H9 (cell line): Measurements from ENCODE around the gene ARSG. TPM values are rescaled to one million over a fixed set of nuclear protein-coding genes. Genes with fewer than 3 reads are reported as not detected.
"Not testable (repeated sequence)": the region's sequence is repeated elsewhere in the genome, so short reads cannot be mapped to it uniquely, and the experiment has no call there.

Experiments
- DNase-seq: peaks from one replicate; pipeline ENCODE4 v3.0.0-alpha.2; 2017
- H2AFZ ChIP-seq: one replicate; pipeline ENCODE4 v1.6.1; 2013; ENCODE audit warnings: mild to moderate bottlenecking, low read length, control low read depth, moderate library complexity
- H2AK5ac ChIP-seq: 2 replicates; pipeline ENCODE4 v1.6.1; 2013; ENCODE audit warnings: low read length, control low read depth, mixed read lengths; ENCODE audit not compliant: insufficient read length
- H2BK120ac ChIP-seq: one replicate; pipeline ENCODE4 v1.6.1; 2013; ENCODE audit warnings: low read depth, mild to moderate bottlenecking, low read length, control low read depth, inconsistent platforms; ENCODE audit not compliant: poor library complexity, severe bottlenecking
- H2BK12ac ChIP-seq: 2 replicates; pipeline ENCODE4 v1.6.1; 2013; ENCODE audit warnings: low read length, control low read depth, mixed read lengths, low read depth; ENCODE audit not compliant: insufficient read length
- H2BK15ac ChIP-seq: 2 replicates; pipeline ENCODE4 v1.6.1; 2013; ENCODE audit warnings: low read depth, low read length, control low read depth
- H2BK20ac ChIP-seq: one replicate; pipeline ENCODE4 v1.6.1; 2013; ENCODE audit warnings: low read depth, mild to moderate bottlenecking, low read length, control low read depth, inconsistent platforms; ENCODE audit not compliant: poor library complexity, severe bottlenecking
- H2BK5ac ChIP-seq: 2 replicates; pipeline ENCODE4 v1.6.1; 2013; ENCODE audit warnings: low read length, control low read depth, mixed read lengths; ENCODE audit not compliant: insufficient read length
- H3K14ac ChIP-seq: 2 replicates; pipeline ENCODE4 v1.6.1; 2013; ENCODE audit warnings: low read length, control low read depth; ENCODE audit not compliant: insufficient read depth
- H3K18ac ChIP-seq: 2 replicates; pipeline ENCODE4 v1.6.1; 2013; ENCODE audit warnings: low read depth, mild to moderate bottlenecking, mixed read lengths, low read length, control low read depth; ENCODE audit not compliant: insufficient read length
- H3K23ac ChIP-seq: 2 replicates; pipeline ENCODE4 v1.6.1; 2013; ENCODE audit warnings: low read length, control low read depth, mixed read lengths, low read depth; ENCODE audit not compliant: insufficient read length
- H3K23me2 ChIP-seq: 2 replicates; pipeline ENCODE4 v1.6.1; 2013; ENCODE audit warnings: low read depth, mild to moderate bottlenecking, mixed read lengths, low read length, control low read depth; ENCODE audit not compliant: insufficient read length, poor library complexity, severe bottlenecking
- H3K27ac ChIP-seq: 2 replicates; pipeline ENCODE4 v1.5.1; 2013; ENCODE audit warnings: low read length, control low read depth, mixed read lengths, low read depth; ENCODE audit not compliant: insufficient read length
- H3K27me3 ChIP-seq: 2 replicates; pipeline ENCODE4 v1.6.1; 2013; ENCODE audit warnings: low read length, control low read depth, inconsistent platforms; ENCODE audit not compliant: insufficient read depth
- H3K4ac ChIP-seq: 2 replicates; pipeline ENCODE4 v1.6.1; 2013; ENCODE audit warnings: low read depth, mild to moderate bottlenecking, control low read depth, inconsistent platforms, low read length, moderate library complexity
- H3K4me1 ChIP-seq: 2 replicates; pipeline ENCODE4 v1.6.1; 2013; ENCODE audit warnings: low read length, control low read depth, inconsistent platforms; ENCODE audit not compliant: insufficient read depth
- H3K4me2 ChIP-seq: 2 replicates; pipeline ENCODE4 v1.6.1; 2013; ENCODE audit warnings: low read length, control low read depth, mixed read lengths; ENCODE audit not compliant: insufficient read length, insufficient read depth
- H3K56ac ChIP-seq: 2 replicates; pipeline ENCODE4 v1.6.1; 2013; ENCODE audit warnings: low read depth, mild to moderate bottlenecking, mixed read lengths, low read length, control low read depth; ENCODE audit not compliant: insufficient read length
- H3K79me1 ChIP-seq: 2 replicates; pipeline ENCODE4 v1.6.1; 2013; ENCODE audit warnings: low read depth, mild to moderate bottlenecking, moderate library complexity, low read length, control low read depth, inconsistent platforms; ENCODE audit not compliant: insufficient read depth, poor library complexity, severe bottlenecking
- H3K79me2 ChIP-seq: 2 replicates; pipeline ENCODE4 v1.6.1; 2013; ENCODE audit warnings: low read length, control low read depth, inconsistent platforms; ENCODE audit not compliant: insufficient read depth
- H3K9ac ChIP-seq: 2 replicates; pipeline ENCODE4 v1.6.1; 2013; ENCODE audit warnings: low read length, control low read depth, mixed read lengths; ENCODE audit not compliant: insufficient read length; ENCODE audit errors: extremely low read depth
- H3K9me3 ChIP-seq: one replicate; pipeline ENCODE4 v1.6.1; 2013; ENCODE audit warnings: low read depth, low read length, inconsistent platforms; ENCODE audit not compliant: control insufficient read depth
- H3T11ph ChIP-seq: one replicate; pipeline ENCODE4 v1.6.1; 2013; ENCODE audit warnings: mild to moderate bottlenecking, low read length, control low read depth, inconsistent platforms
- H4K20me1 ChIP-seq: one replicate; pipeline ENCODE4 v1.6.1; 2013; ENCODE audit not compliant: control insufficient read depth, insufficient read length, insufficient read depth
- H4K5ac ChIP-seq: 2 replicates; pipeline ENCODE4 v1.6.1; 2013; ENCODE audit warnings: low read depth, mild to moderate bottlenecking, mixed read lengths, low read length, control low read depth; ENCODE audit not compliant: insufficient read length
- H4K8ac ChIP-seq: replicated peaks from 2 replicates; pipeline ENCODE4 v1.6.1; 2013; ENCODE audit warnings: low read length, control low read depth, mixed read lengths, low read depth; ENCODE audit not compliant: insufficient read length
- H4K91ac ChIP-seq: 2 replicates; pipeline ENCODE4 v1.6.1; 2013; ENCODE audit warnings: low read depth, mild to moderate bottlenecking, moderate library complexity, mixed read lengths, low read length, control low read depth; ENCODE audit not compliant: insufficient read length
- H3K27ac Mint-ChIP-seq, 3 experiments: 2 replicates in 2 of 3; 3 replicates in 1 of 3; pipeline ENCODE4 v1.8.0; 2020 to 2021; ENCODE audit warnings: mixed read lengths in 3 of 3, mild to moderate bottlenecking in 1 of 3, moderate library complexity in 1 of 3
- H3K27me3 Mint-ChIP-seq: 2 replicates; pipeline ENCODE4 v1.8.0; 2021; ENCODE audit warnings: low read depth, mild to moderate bottlenecking, moderate library complexity, mixed read lengths
- H3K36me3 Mint-ChIP-seq, 3 experiments: 2 replicates in 2 of 3; 3 replicates in 1 of 3; pipeline ENCODE4 v1.8.0; 2020 to 2021; ENCODE audit warnings: low read depth in 3 of 3, mixed read lengths in 3 of 3; ENCODE audit not compliant: insufficient read depth in 1 of 3
- H3K4me1 Mint-ChIP-seq, 2 experiments: 2 replicates each; pipeline ENCODE4 v1.8.0; 2020; ENCODE audit warnings: mixed read lengths in 2 of 2
- H3K4me3 Mint-ChIP-seq, 2 experiments: 2 replicates in 1 of 2; 3 replicates in 1 of 2; pipeline ENCODE4 v1.8.0; 2020 to 2021; ENCODE audit warnings: mild to moderate bottlenecking in 2 of 2, mixed read lengths in 2 of 2, moderate library complexity in 1 of 2
- H3K9me3 Mint-ChIP-seq, 2 experiments: 2 replicates in 1 of 2; 3 replicates in 1 of 2; pipeline ENCODE4 v1.8.0; 2020; ENCODE audit warnings: mild to moderate bottlenecking in 2 of 2, mixed read lengths in 2 of 2, moderate library complexity in 1 of 2
- CTCF ChIP-seq: fragments of 200-600 bp; sonication (generic); conservative IDR thresholded peaks from 3 replicates; pipeline ENCODE4 v1.8.0; 2021; ENCODE audit warnings: antibody characterized with exemption, mild to moderate bottlenecking
- WGBS: extraction: QIAGEN DNeasy Blood & Tissue Kit; methylation state at CpG from one replicate; pipeline ENCODE4 v1.1.7; 2013; ENCODE audit warnings: missing lambda C conversion rate, low lambda C conversion rate, mixed read lengths; ENCODE audit not compliant: insufficient read length; ENCODE audit errors: extremely low coverage; 5-methylcytosine and 5-hydroxymethylcytosine counted together
- total RNA-seq: library from RNA; stranded (reverse); gene quantifications from 2 replicates; pipeline ENCODE4 v1.2.1, GENCODE V29; 2021

Gene ARSG
- total RNA-seq, 1 experiment from 2014 or later: 3.6 TPM

- H3K79me1 ChIP-seq: no peaks in the 10 kb centered on the region
- no peaks in the 10 kb centered on the region for H3K27me3 ChIP-seq
- H3K23ac ChIP-seq: no peak overlapping the region
- no peak overlapping the region for H4K91ac ChIP-seq
- H3K9ac ChIP-seq: no peak overlapping the region
- Mint-ChIP-seq H3K36me3 (peaks cover 6 to 20% (median 15%) of the 10 kb centered on the region in 3 experiments; a peak in 6 of 7 replicates), H3K4me3 (no peak overlapping the region; a peak in 1 of 5 replicates), H3K9me3 (no peaks in the 10 kb centered on the region), H3K27me3 (peaks cover 1% of the 10 kb centered on the region; the same call in 1 of the 2 replicates), H3K4me1 (peaks cover 7 to 10% of the 10 kb centered on the region in 2 experiments), H3K27ac (no peak overlapping the region)
- H2AK5ac ChIP-seq: no peak overlapping the region
- no peak overlapping the region for H4K5ac ChIP-seq
- no peak overlapping the region for H4K8ac ChIP-seq
- no peak overlapping the region for H2BK20ac ChIP-seq
- no peak for DNase-seq
- H2AFZ ChIP-seq: no peak overlapping the region
- no peak overlapping the region for H2BK5ac ChIP-seq
- no peak overlapping the region for H2BK120ac ChIP-seq
- no CpG with 5 or more reads among the region's 9 CpGs for WGBS
- no peaks in the 10 kb centered on the region for H3K4me1 ChIP-seq
- H3K14ac ChIP-seq: no peak overlapping the region
- H3K4ac ChIP-seq: no peak overlapping the region
- H2BK12ac ChIP-seq: no peak overlapping the region
- no peak overlapping the region for H2BK15ac ChIP-seq
- no peaks in the 10 kb centered on the region for H3K79me2 ChIP-seq
- TF ChIP-seq CTCF: no peak
- no peak overlapping the region for H3K27ac ChIP-seq
- no peaks in the 10 kb centered on the region for H3K23me2 ChIP-seq
- H3K56ac ChIP-seq: no peak overlapping the region
- no peaks in the 10 kb centered on the region for H4K20me1 ChIP-seq
- H3K4me2 ChIP-seq: no peak overlapping the region
- no peak overlapping the region for H3T11ph ChIP-seq
- H3K9me3 ChIP-seq: no peaks in the 10 kb centered on the region
- no peak overlapping the region for H3K18ac ChIP-seq
Measured at GRCh38 chr17:68260051-68260762, 31.1 kb upstream of the ARSG start.

GRCh38 chr17:68262467-68262866, 28.8 kb upstream of the ARSG start:
- H2BK5ac ChIP-seq: not testable (repeated sequence)

More at GRCh38 chr17:68262467-68262866, 28.8 kb upstream of the ARSG start:
- H3K56ac ChIP-seq, H3T11ph ChIP-seq, H2BK12ac ChIP-seq, H3K36me3 Mint-ChIP-seq, H3K14ac ChIP-seq, DNase-seq, H4K20me1 ChIP-seq, H3K27ac ChIP-seq, H3K4me1 ChIP-seq, H3K23ac ChIP-seq, H2AFZ ChIP-seq, H3K4me3 Mint-ChIP-seq, H3K27me3 Mint-ChIP-seq, H3K4ac ChIP-seq, H3K4me1 Mint-ChIP-seq, H2BK20ac ChIP-seq, H3K18ac ChIP-seq, H3K79me1 ChIP-seq, H3K23me2 ChIP-seq, H3K9me3 Mint-ChIP-seq, H3K9ac ChIP-seq, H3K9me3 ChIP-seq, H2AK5ac ChIP-seq, H4K5ac ChIP-seq, H3K27me3 ChIP-seq, H4K91ac ChIP-seq, H2BK120ac ChIP-seq, H4K8ac ChIP-seq, H3K4me2 ChIP-seq, H3K79me2 ChIP-seq, H3K27ac Mint-ChIP-seq, H2BK15ac ChIP-seq: not testable (repeated sequence)
- WGBS: no CpG with 5 or more reads among the region's 2 CpGs
